Heart left ventricle (tissue), 13 donors: ENCODE results near the gene SMAD5.

Experiments used
- CTCF ChIP-seq, 12 donors: fragments of 200-600 bp; sonication (generic) in 4 of 12; IDR thresholded peaks; one replicate each; pipeline versions ENCODE4 v1.5.0 to v1.8.0; 2018 to 2022; ENCODE audit warnings: antibody characterized with exemption in 12 of 12, mild to moderate bottlenecking in 5 of 12
- POLR2A ChIP-seq, 2 donors: fragments of 450-650 bp; IDR thresholded peaks; one replicate each; pipeline ENCODE4 v1.6.1; 2017; ENCODE audit warnings: antibody characterized with exemption in 2 of 2, mild to moderate bottlenecking in 2 of 2, moderate library complexity in 2 of 2
- donor health status: ischemic (EF 13 %, LVEDD 7.1; RV severe dilation, severe dysfunction).
- donor health status: DM: no; HTN: yes; CAD: no.
- donor health status: DM: no; HTN: no; CAD: no.
- donor health status: ischemic (EF 25% LVEDD 6.9; RV normal size, moderate dysfunction).
- donor health status: ischemic (EF 25% LVEDD 5.7; RV mildly dilated, moderate dysfunction).
- donor health status: ischemic (EF 35%, LVEDD 5.7; RV mildly dilated, moderate dysfunction).
- donor health status: nonischemic (EF 11% LVEDD 7.7; RV severe dilation, severe dysfunction).
- donor health status: DM: yes; HTN: yes; CAD: no.
- donor health status: PGD.
- donor health status: ischemic (EF 29% LVEDD 5.4; RV normal size, mild dysfunction).
- donor health status: nonischemic (EF 23%, LVEDD 6.1; RV moderate dilation, normal function).

- no peak for TF ChIP-seq CTCF (IDR thresholded peaks at IDR 0.05)
- no peak for TF ChIP-seq POLR2A (IDR thresholded peaks at IDR 0.05)
These were observed 727 bp downstream of the SMAD5 start for GRCh38 chr5:136133222-136133921.
